HS-27A (cell line): ENCODE results near the gene HLTF.

ENCODE experiments used
- DNase-seq: peaks from one replicate; pipeline ENCODE4 v3.0.0-alpha.2; 2012; ENCODE audit warnings: low read depth, missing footprints

Gene HLTF

GRCh38 chr3:149089395-149089794, 3.1 kb upstream of the HLTF start:
- DNase-seq: no peak

GRCh38 chr3:149087208-149087607, 875 bp upstream of the HLTF start:
- no peak for DNase-seq

GRCh38 chr3:149085828-149086231, 503 bp downstream of the HLTF start:
- no peak for DNase-seq

- no peak for DNase-seq
Measured at GRCh38 chr3:149081772-149082171, 4.6 kb downstream of the HLTF start.

GRCh38 chr3:149080699-149081091, 5.6 kb downstream of the HLTF start:
- DNase-seq: no peak

- DNase-seq: no peak
Measured at GRCh38 chr3:149080011-149080698, 6.2 kb downstream of the HLTF start.

- no peak for DNase-seq
Measured at GRCh38 chr3:149077628-149078027, 8.7 kb downstream of the HLTF start.

GRCh38 chr3:149067883-149068282, 18.4 kb downstream of the HLTF start:
- no peak for DNase-seq

DNA sequence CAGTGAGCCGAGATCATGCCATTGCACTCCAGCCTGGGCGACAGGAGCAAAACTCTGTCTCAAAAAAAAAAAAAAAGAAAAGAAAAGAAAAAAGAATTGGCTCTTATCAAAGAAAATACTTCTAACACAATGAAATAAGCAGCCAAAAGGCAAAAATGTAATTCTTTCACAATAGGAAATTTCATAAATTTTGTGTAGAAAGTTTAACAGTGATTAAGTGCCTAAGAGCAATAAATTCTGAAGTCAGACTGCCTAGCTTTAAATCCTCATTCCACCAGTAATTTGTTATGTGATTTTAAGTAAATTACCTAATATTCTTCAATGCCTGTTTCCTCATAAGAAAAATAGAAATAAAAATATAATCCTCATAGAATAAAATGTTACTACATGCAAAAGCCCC, 24.6 kb downstream of the HLTF start:
- DNase-seq: no peak

GRCh38 chr3:149058602-149059001, 27.7 kb downstream of the HLTF start:
- DNase-seq: no peak

GRCh38 chr3:149058198-149058597, 28.1 kb downstream of the HLTF start:
- no peak for DNase-seq

DNA sequence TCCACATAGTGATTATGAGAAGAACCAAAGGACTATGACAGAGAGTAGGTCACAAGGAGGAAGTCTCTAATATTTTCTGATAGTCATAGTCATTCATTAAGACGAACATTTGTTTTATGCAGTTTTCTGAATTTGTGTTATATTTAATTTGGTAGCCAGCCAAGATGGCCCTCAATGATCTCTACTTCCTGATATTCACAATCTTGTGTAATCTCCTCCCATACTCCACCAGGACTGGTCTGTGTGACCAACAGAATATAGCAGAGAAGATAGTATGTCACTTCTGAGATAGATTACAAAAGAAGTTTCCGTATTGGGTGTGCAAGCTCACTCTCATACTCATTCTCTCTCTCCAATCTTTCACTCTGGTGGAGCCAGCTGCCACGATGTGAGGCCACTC, 30.8 kb downstream of the HLTF start:
- DNase-seq: no peak

DNA sequence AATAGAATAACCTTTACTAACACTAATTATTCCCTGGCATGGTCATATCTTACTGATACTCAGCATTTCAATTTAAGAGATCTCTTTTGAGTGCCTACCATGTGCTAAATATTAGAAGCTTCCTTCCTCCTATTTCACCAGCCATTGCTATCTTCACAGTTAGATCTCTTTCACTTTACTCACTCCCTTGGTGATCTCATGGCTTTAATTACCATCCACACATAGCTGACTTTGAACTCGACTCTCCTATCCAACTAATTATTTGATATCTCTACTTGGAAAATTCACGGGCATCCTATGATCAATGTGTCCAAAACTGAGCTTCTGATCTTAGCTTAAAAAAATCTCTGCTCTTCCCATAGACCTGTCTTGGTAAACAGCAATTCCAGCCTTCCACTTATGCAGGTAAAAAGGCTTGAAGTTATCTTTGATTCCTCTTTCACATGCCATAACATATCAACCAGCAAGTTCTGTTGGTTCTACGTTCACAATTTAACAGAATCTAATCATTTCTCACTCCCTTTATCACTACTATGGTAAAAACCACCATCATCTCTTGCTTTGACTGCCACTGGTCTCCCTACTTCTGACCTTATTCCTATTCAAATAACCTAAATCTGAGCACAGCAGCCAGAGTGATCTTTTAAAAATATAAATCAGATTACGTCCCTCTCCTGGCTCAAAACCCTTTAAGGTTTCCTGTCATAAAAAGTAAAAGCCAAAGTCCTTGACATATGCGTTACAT, 41.8 kb downstream of the HLTF start:
- DNase-seq: no peak

DNA sequence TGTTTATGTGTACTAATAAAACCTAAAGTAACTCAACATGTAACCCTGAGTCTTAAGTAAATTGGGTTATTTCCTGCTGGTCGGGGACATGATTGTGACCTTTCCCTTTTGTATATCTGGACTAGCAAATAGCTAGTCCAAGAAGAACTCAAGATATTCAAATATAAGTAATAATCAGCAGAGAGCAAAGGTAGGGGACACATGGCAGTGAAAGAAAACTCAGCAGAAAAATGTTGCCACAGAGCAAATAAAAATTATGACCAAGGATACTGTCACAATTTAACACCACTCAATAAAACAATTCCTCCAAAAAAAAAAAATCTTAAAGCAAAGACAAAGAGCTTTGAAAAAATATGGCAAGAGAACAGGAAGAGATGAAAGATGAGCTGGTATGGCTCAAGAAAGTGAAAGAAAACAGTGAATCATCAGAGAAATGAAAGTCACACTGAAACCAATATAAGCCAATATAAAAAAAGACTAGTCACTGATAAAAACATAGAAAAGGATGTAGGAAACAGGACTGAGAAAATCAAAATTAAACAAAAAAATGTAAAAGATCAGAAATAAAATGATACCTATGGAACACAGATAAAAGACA, 43.4 kb downstream of the HLTF start:
- no peak for DNase-seq

- no peak for DNase-seq
Measured at GRCh38 chr3:149038322-149038721, 48.0 kb downstream of the HLTF start.

- DNase-seq: no peak
Measured at GRCh38 chr3:149037684-149038083, 48.6 kb downstream of the HLTF start.

DNA sequence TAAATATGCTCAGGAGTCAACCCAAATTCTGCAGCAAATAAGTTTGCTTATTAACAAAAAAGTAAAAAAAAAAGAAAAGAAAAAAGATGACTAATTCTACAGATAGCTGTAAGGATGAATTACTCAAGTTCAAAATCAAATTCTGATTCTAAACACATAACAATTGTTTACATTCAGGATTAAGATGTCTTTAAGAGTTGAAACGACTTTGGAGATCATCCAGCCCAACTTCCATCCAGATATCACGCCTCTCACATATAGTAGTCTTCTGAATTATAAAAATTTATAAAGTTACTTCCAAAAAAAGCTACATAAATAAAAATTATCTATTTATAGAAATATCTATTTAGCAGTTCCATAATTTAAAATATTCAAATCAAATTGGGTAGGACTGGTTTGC, 55.2 kb downstream of the HLTF start:
- DNase-seq: no peak

GRCh38 chr3:149026718-149027117, 59.6 kb downstream of the HLTF start:
- no peak for DNase-seq

- no peak for DNase-seq
Measured at GRCh38 chr3:149023951-149024350, 62.4 kb downstream of the HLTF start.

DNA sequence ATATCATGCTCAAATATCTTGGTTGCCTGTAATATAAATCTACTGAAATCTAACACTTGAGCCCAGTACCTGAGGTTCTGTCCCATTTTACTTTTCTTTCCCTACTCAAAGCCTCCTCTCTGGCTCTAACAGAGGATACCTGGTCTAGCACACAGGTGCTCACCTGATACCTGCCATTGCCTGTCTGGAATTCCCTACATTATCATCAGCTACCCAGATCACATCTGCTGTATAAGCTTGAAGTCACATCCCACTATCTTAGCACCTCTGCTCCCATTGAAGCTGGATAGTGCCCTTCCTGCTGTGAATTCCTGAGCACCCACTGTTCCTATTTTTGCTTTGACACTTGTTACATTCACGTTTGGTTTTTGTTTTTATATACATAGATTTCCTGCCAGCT, 64.5 kb downstream of the HLTF start:
- DNase-seq: no peak

DNA sequence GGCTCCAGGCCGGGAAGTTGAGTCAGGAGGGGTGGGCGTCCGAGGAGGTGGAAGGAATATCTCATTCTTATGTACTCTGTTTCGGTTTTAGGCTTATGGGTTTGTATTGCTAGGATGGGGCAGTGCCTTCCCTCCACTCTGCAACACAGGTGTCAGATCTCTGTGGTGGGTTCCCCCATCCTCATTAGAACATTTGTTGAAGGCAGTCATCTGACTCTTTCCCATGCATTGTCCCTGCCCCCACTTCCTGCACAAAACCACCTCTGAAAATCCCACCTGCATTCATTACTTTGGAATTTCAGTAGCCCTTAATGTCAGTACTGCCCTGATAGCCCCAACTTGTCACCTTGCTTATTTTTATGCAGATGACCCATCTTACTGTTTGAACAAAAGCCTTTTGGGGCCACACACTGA, 65.5 kb downstream of the HLTF start:
- DNase-seq: no peak

GRCh38 chr3:149020196-149020838, 66.0 kb downstream of the HLTF start:
- DNase-seq: no peak

GRCh38 chr3:149019580-149019979, 66.8 kb downstream of the HLTF start:
- no peak for DNase-seq
